ENCODE data around the gene AURKAIP1.
A peak's percentile ranks its signal among the peaks of the same experiment; 100 is the strongest.

AURKAIP1 gene

GRCh38 chr1:1335283-1335682, 39.7 kb downstream of the AURKAIP1 start:
- no peak for DNase-seq (ENCODE audit: low read depth in 1 of 2, low spot score in 1 of 2)

GRCh38 chr1:1334835-1335234, 40.2 kb downstream of the AURKAIP1 start:
- DNase-seq (ENCODE audit: low read depth in 1 of 2, low spot score in 1 of 2), result no peak

DNA sequence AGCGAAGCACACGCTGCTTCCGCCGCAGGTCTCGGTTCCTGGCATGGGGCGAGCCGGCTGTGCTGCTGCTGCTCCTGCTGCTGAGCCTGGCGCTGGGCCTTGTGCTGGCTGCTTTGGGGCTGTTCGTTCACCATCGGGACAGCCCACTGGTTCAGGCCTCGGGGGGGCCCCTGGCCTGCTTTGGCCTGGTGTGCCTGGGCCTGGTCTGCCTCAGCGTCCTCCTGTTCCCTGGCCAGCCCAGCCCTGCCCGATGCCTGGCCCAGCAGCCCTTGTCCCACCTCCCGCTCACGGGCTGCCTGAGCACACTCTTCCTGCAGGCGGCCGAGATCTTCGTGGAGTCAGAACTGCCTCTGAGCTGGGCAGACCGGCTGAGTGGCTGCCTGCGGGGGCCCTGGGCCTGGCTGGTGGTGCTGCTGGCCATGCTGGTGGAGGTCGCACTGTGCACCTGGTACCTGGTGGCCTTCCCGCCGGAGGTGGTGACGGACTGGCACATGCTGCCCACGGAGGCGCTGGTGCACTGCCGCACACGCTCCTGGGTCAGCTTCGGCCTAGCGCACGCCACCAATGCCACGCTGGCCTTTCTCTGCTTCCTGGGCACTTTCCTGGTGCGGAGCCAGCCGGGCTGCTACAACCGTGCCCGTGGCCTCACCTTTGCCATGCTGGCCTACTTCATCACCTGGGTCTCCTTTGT, 41.3 kb downstream of the AURKAIP1 start:
- DNase-seq (ENCODE audit: low read depth in 1 of 2, low spot score in 1 of 2), result no peak

- DNase-seq (ENCODE audit: low read depth in 1 of 2, low spot score in 1 of 2), result no peak
These were observed 42.1 kb downstream of the AURKAIP1 start for GRCh38 chr1:1332774-1333480.

DNA sequence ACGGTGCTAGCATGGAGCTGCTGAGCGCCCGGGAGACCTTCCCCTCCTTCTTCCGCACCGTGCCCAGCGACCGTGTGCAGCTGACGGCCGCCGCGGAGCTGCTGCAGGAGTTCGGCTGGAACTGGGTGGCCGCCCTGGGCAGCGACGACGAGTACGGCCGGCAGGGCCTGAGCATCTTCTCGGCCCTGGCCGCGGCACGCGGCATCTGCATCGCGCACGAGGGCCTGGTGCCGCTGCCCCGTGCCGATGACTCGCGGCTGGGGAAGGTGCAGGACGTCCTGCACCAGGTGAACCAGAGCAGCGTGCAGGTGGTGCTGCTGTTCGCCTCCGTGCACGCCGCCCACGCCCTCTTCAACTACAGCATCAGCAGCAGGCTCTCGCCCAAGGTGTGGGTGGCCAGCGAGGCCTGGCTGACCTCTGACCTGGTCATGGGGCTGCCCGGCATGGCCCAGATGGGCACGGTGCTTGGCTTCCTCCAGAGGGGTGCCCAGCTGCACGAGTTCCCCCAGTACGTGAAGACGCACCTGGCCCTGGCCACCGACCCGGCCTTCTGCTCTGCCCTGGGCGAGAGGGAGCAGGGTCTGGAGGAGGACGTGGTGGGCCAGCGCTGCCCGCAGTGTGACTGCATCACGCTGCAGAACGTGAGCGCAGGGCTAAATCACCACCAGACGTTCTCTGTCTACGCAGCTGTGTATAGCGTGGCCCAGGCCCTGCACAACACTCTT, 42.8 kb downstream of the AURKAIP1 start:
- DNase-seq (ENCODE audit: low read depth in 1 of 2, low spot score in 1 of 2), result no peak

- DNase-seq (ENCODE audit: low read depth in 1 of 2, low spot score in 1 of 2), result no peak
These were observed 43.7 kb downstream of the AURKAIP1 start, which contains the start of gene TAS1R3 for GRCh38 chr1:1331068-1331965. TSS of gene TAS1R3 (plus strand) at chr1:1331280. CDS start at chr1:1331346, 66 bp downstream.

GRCh38 chr1:1330366-1331067, 44.5 kb downstream of the AURKAIP1 start:
- DNase-seq (ENCODE audit: low read depth in 1 of 2, low spot score in 1 of 2), result no peak

GRCh38 chr1:1329304-1330210, 45.5 kb downstream of the AURKAIP1 start:
- no peak for DNase-seq (ENCODE audit: low read depth in 1 of 2, low spot score in 1 of 2)

GRCh38 chr1:1328254-1328653, 46.8 kb downstream of the AURKAIP1 start:
- no peak for DNase-seq (ENCODE audit: low read depth in 1 of 2, low spot score in 1 of 2)

DNA sequence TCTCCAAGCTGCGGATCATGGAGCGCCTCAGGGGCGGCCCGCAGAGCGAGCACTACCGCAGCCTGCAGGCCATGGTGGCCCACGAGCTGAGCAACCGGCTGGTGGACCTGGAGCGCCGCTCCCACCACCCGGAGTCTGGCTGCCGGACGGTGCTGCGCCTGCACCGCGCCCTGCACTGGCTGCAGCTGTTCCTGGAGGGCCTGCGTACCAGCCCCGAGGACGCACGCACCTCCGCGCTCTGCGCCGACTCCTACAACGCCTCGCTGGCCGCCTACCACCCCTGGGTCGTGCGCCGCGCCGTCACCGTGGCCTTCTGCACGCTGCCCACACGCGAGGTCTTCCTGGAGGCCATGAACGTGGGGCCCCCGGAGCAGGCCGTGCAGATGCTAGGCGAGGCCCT, 47.7 kb downstream of the AURKAIP1 start:
- no peak for DNase-seq (ENCODE audit: low read depth in 1 of 2, low spot score in 1 of 2)

GRCh38 chr1:1326075-1326605, 48.9 kb downstream of the AURKAIP1 start:
- no peak for DNase-seq (ENCODE audit: low read depth in 1 of 2, low spot score in 1 of 2)

DNA sequence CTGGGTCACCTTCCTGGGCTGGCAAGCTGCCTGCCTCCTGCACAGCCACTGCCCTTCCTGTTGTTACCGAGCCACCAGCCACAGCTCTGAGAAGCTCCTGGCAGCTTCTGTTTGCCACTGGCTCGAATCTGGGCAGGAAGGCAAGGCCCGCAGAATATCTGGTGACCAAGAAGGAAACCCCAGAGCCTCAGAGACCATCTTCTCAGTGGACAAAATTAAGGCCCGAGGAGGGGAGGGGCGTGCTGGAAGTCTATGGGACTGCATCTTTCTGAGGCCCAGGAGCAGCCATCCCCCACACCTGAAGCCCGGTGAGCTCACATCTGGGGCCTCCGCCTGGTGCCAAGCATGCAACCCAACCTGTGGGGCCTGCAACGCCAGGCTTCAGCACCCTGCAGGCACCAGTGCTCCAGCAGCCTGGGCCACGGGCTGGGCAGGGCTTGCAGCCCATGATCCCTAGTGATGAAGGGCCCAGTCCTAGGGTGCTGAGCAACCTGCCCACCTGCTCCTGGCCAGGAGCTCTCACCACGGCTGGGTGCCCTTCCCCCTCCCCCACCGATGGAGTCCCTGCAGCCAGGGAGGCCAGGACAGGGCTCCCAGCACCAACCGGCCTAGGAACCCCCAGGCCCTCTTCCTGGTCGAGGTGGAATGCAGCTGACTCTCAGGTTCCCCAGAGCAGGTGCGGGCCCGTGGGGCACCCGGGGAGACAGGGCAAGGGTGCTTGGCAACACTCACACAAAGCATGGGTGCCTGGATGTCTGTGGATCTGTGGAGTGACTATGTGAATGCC, 49.5 kb downstream of the AURKAIP1 start:
- no peak for DNase-seq (ENCODE audit: low read depth in 1 of 2, low spot score in 1 of 2)

GRCh38 chr1:1324524-1325287, 50.3 kb downstream of the AURKAIP1 start, which contains the start of the genes CPTP and INTS11:
TSS of gene CPTP (plus strand) at chr1:1324802. CDS start at chr1:1326911, 2,109 bp downstream.
TSS of gene INTS11 (minus strand) at chr1:1324660. CDS start at chr1:1324608, 52 bp downstream.
- peak; percentile 93 to 95 for DNase-seq (ENCODE audit: low read depth in 1 of 2, low spot score in 1 of 2)

DNA sequence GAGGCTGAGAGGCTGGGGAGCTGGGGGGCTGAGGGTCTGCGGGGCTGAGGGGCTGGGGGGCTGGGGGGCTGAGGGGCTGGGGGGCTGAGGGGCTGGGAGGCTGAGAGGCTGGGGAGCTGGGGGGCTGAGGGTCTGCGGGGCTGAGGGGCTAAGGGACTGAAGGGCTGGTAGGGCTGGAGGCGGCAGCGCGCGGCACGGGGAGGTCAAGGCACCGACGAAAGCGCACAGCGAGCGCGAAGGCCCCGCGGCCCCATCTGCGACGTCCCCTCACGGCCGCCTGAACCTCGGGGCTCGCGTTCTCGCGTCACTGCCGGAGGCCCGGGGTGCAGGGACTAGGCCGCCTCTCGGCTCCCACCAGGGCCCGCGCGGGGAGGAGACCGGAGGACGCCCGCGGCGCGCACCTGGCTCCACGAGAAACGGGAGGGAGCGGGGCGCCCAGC, 50.9 kb downstream of the AURKAIP1 start:
- no peak for DNase-seq (ENCODE audit: low read depth in 1 of 2, low spot score in 1 of 2)

Measured in activated T-helper 1 cell treated with anti-CD3 and anti-CD28 coated beads, Interleukin-2, amount 50 U/mL, for 16 hours (primary cell).